Retinal pigment epithelial cell (primary cell): ENCODE measurements around the gene DGCR2.
A peak's percentile ranks its signal among the peaks of the same experiment; 100 is the strongest.
"Not testable (repeated sequence)": the region's sequence is repeated elsewhere in the genome, so short reads cannot be mapped to it uniquely, and the experiment has no call there.

Source experiments
- DNase-seq: peaks from one replicate; pipeline ENCODE4 v3.0.0-alpha.2; 2010; ENCODE audit warnings: low read depth
- H3K4me3 ChIP-seq: 2 replicates; pipeline ENCODE4 v1.5.1; 2011; ENCODE audit warnings: mild to moderate bottlenecking, low read length, control low read depth, moderate library complexity
- CTCF ChIP-seq: conservative IDR thresholded peaks from 2 replicates; pipeline ENCODE4 v1.5.1; 2011; ENCODE audit warnings: low read depth, low read length, control low read depth, inconsistent platforms

Gene DGCR2

GRCh38 chr22:18988958-18989357 lies 133.3 kb downstream of the DGCR2 start:
- TF ChIP-seq CTCF, result no peak
- no peak for DNase-seq
- no peak overlapping the region for H3K4me3 ChIP-seq

GRCh38 chr22:18987765-18988164 lies 134.4 kb downstream of the DGCR2 start:
- no peak for DNase-seq
- peak; percentile 56 for TF ChIP-seq CTCF

GRCh38 chr22:18987114-18987513 lies 135.1 kb downstream of the DGCR2 start:
- not testable (repeated sequence) for H3K4me3 ChIP-seq, DNase-seq

More at GRCh38 chr22:18987765-18988164, 134.4 kb downstream of the DGCR2 start:
- H3K4me3 ChIP-seq, result no peak overlapping the region
